ENCODE data around the gene CASZ1.

Gene CASZ1

GRCh38 chr1:10602936-10603335 is 193.5 kb downstream of the CASZ1 start:
- DNase-seq (ENCODE audit: low spot score): no peak

GRCh38 chr1:10601342-10602070 is 194.9 kb downstream of the CASZ1 start:
- DNase-seq (ENCODE audit: low spot score): no peak

GRCh38 chr1:10599194-10599861 is 197.1 kb downstream of the CASZ1 start:
- DNase-seq (ENCODE audit: low spot score): no peak

- DNase-seq (ENCODE audit: low spot score): no peak
Observed at GRCh38 chr1:10598389-10598702, 198.1 kb downstream of the CASZ1 start.

GRCh38 chr1:10597492-10598388 is 198.7 kb downstream of the CASZ1 start:
- no peak for DNase-seq (ENCODE audit: low spot score)

GRCh38 chr1:10596780-10597179 is 199.7 kb downstream of the CASZ1 start:
- no peak for DNase-seq (ENCODE audit: low spot score)

GRCh38 chr1:10594595-10595223 is 201.7 kb downstream of the CASZ1 start:
- no peak for DNase-seq (ENCODE audit: low spot score)

- DNase-seq (ENCODE audit: low spot score): no peak
Observed at GRCh38 chr1:10593750-10594149, 202.7 kb downstream of the CASZ1 start.

- no peak for DNase-seq (ENCODE audit: low spot score)
Observed at GRCh38 chr1:10592373-10592772, 204.1 kb downstream of the CASZ1 start.

- DNase-seq (ENCODE audit: low spot score): no peak
Observed at GRCh38 chr1:10591010-10591409, 205.4 kb downstream of the CASZ1 start.

- DNase-seq (ENCODE audit: low spot score): no peak
Observed at GRCh38 chr1:10589074-10589473, 207.4 kb downstream of the CASZ1 start.

- no peak for DNase-seq (ENCODE audit: low spot score)
Observed at GRCh38 chr1:10588640-10589039, 207.8 kb downstream of the CASZ1 start.
